IPS-15b (cell line): ENCODE data around the gene AAK1.

ENCODE experiments used
- H3K27me3 ChIP-seq: one replicate; pipeline ENCODE4 v1.6.1; 2013; ENCODE audit warnings: low read length; ENCODE audit not compliant: control insufficient read depth, insufficient read depth
- H3K36me3 ChIP-seq: one replicate; pipeline ENCODE4 v1.6.1; 2013; ENCODE audit warnings: low read length; ENCODE audit not compliant: control insufficient read depth, insufficient read depth
- H3K4me1 ChIP-seq: one replicate; pipeline ENCODE4 v1.6.1; 2013; ENCODE audit warnings: mild to moderate bottlenecking, low read length; ENCODE audit not compliant: control insufficient read depth, insufficient read depth
- H3K4me3 ChIP-seq: one replicate; pipeline ENCODE4 v1.5.1; 2013; ENCODE audit warnings: low read depth, low read length
- H3K9ac ChIP-seq: one replicate; pipeline ENCODE4 v1.6.1; 2013; ENCODE audit warnings: low read depth, mild to moderate bottlenecking, low read length
- H3K9me3 ChIP-seq: one replicate; pipeline ENCODE4 v1.6.1; 2013; ENCODE audit warnings: mild to moderate bottlenecking, low read length; ENCODE audit not compliant: control insufficient read depth, insufficient read depth

Gene AAK1

GRCh38 chr2:69517410-69517809, 126.1 kb downstream of the AAK1 start:
- H3K36me3 ChIP-seq: peaks cover 18% of the 10 kb centered on the region
- H3K9ac ChIP-seq: no peak overlapping the region
- H3K9me3 ChIP-seq: no peaks in the 10 kb centered on the region
- no peak overlapping the region for H3K4me3 ChIP-seq
- H3K4me1 ChIP-seq: peaks cover 3% of the 10 kb centered on the region
- no peaks in the 10 kb centered on the region for H3K27me3 ChIP-seq

GRCh38 chr2:69514819-69515218, 128.7 kb downstream of the AAK1 start:
- peaks cover 3% of the 10 kb centered on the region for H3K4me1 ChIP-seq
- peaks cover 26% of the 10 kb centered on the region for H3K36me3 ChIP-seq
- no peaks in the 10 kb centered on the region for H3K9me3 ChIP-seq
- H3K4me3 ChIP-seq: no peak overlapping the region
- H3K27me3 ChIP-seq: no peaks in the 10 kb centered on the region
- no peak overlapping the region for H3K9ac ChIP-seq

GRCh38 chr2:69514406-69514805, 129.1 kb downstream of the AAK1 start:
- Histone ChIP-seq H3K4me1 (peaks cover 3% of the 10 kb centered on the region), H3K9ac (no peak overlapping the region), H3K27me3 (no peaks in the 10 kb centered on the region), H3K36me3 (peaks cover 23% of the 10 kb centered on the region), H3K9me3 (no peaks in the 10 kb centered on the region), H3K4me3 (no peak overlapping the region)

GRCh38 chr2:69512446-69512845, 131.1 kb downstream of the AAK1 start:
- Histone ChIP-seq H3K9ac (no peak overlapping the region), H3K4me3 (no peak overlapping the region), H3K4me1 (no peaks in the 10 kb centered on the region), H3K36me3 (peaks cover 22% of the 10 kb centered on the region), H3K9me3 (no peaks in the 10 kb centered on the region), H3K27me3 (no peaks in the 10 kb centered on the region)

DNA sequence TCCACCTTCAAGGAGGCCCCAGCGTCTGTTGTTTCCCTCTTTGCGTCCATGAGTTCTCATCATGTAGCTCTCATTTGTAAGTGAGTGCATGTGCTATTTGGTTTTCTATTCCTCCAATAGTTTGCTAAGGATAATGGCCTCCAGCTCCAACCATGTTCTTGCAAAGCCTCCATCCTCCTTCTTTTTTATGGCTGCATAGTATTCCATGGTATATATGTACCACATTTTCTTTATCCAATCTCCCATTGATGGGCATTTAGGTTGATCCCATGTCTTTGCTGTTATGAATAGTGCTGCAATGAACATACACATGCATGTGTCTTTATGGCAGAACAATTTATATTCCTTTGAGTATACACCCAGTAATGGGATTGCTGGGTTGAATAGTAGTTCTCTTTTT, 133.3 kb downstream of the AAK1 start:
- H3K4me3 ChIP-seq: no peak overlapping the region
- no peak overlapping the region for H3K9ac ChIP-seq
- H3K27me3 ChIP-seq: no peaks in the 10 kb centered on the region
- no peaks in the 10 kb centered on the region for H3K4me1 ChIP-seq
- H3K9me3 ChIP-seq: no peaks in the 10 kb centered on the region
- H3K36me3 ChIP-seq: peaks cover 26% of the 10 kb centered on the region

- Histone ChIP-seq H3K9me3 (no peaks in the 10 kb centered on the region), H3K36me3 (peaks cover 26% of the 10 kb centered on the region), H3K4me3 (no peak overlapping the region), H3K9ac (no peak overlapping the region), H3K4me1 (no peaks in the 10 kb centered on the region), H3K27me3 (no peaks in the 10 kb centered on the region)
Observed at GRCh38 chr2:69509750-69510140, 133.8 kb downstream of the AAK1 start.

GRCh38 chr2:69509011-69509749, 134.4 kb downstream of the AAK1 start:
- Histone ChIP-seq H3K9ac (no peak overlapping the region), H3K4me1 (no peaks in the 10 kb centered on the region), H3K27me3 (no peaks in the 10 kb centered on the region), H3K9me3 (no peaks in the 10 kb centered on the region), H3K36me3 (peaks cover 20% of the 10 kb centered on the region), H3K4me3 (no peak overlapping the region)

DNA sequence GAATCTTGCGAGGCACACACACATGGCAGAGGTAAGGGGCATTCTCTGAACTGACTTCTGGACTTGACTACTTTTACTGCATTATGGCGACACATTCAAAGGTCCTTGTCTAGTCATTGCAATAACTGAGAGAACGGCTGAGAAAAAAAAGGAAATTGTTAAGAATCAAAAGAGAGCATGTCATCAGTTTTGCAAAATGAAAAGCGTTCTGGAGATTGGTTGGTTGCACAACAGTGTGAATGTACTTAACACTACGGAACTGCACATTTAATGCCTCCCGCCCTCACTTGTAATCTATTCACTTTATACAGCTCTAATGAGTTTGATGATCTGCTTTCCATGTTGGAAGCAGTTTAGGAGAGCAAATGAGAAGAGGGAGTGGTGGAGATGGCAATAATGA, 137.8 kb downstream of the AAK1 start:
- Histone ChIP-seq H3K9me3 (no peaks in the 10 kb centered on the region), H3K9ac (no peak overlapping the region), H3K4me3 (no peak overlapping the region), H3K27me3 (no peaks in the 10 kb centered on the region), H3K4me1 (no peaks in the 10 kb centered on the region), H3K36me3 (peaks cover 14% of the 10 kb centered on the region)

DNA sequence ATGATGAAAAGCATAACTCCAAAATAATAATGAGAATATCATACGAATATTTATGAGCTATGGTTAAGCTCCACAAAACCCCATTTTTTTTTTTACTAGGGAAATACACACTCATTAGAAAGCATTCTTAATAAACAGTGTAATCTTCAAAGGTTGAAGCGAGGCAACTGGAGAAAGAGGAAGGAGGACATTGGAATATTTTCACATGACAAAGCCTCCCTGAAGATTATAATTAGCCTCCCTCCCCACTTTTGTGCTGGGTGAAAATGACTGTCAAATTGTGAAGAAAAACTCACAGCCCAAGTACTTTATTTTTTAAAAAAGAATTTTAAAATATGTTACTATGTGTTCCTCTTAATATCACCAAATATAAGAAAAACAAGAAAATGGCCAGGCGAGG, 142.2 kb downstream of the AAK1 start:
- Histone ChIP-seq H3K4me3 (no peak overlapping the region), H3K36me3 (peaks cover 8% of the 10 kb centered on the region), H3K27me3 (no peaks in the 10 kb centered on the region), H3K9ac (no peak overlapping the region), H3K4me1 (no peaks in the 10 kb centered on the region), H3K9me3 (no peaks in the 10 kb centered on the region)

GRCh38 chr2:69499966-69500365, 143.6 kb downstream of the AAK1 start:
- Histone ChIP-seq H3K4me1 (no peaks in the 10 kb centered on the region), H3K9ac (no peak overlapping the region), H3K4me3 (no peak overlapping the region), H3K9me3 (no peaks in the 10 kb centered on the region), H3K27me3 (no peaks in the 10 kb centered on the region), H3K36me3 (peaks cover 4% of the 10 kb centered on the region)

DNA sequence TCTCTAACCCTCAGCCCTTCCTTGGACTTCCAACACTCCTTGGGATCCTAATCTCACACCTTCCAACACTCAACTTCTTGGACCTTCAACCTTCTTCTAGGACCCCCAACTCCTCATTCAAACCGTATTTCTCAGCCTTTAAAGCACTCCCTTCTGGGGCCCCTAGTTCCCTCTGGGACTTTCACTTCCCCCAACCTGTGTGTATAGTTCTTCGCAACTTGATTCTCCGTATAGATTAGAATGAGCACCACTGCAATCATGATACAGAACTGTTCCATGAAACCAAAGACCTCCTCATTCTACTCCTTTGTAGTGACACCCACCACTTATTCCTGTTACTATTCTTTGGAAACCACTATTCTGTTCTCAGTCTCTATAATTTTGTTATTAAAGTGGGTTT, 144.3 kb downstream of the AAK1 start:
- Histone ChIP-seq H3K36me3 (peaks cover 4% of the 10 kb centered on the region), H3K4me3 (no peak overlapping the region), H3K9ac (no peak overlapping the region), H3K27me3 (no peaks in the 10 kb centered on the region), H3K4me1 (no peaks in the 10 kb centered on the region), H3K9me3 (no peaks in the 10 kb centered on the region)

- no peak overlapping the region for H3K9ac ChIP-seq
- no peak overlapping the region for H3K4me3 ChIP-seq
- H3K4me1 ChIP-seq: no peaks in the 10 kb centered on the region
- H3K27me3 ChIP-seq: no peaks in the 10 kb centered on the region
- H3K36me3 ChIP-seq: no peaks in the 10 kb centered on the region
- no peaks in the 10 kb centered on the region for H3K9me3 ChIP-seq
Observed at GRCh38 chr2:69495861-69496260, 147.7 kb downstream of the AAK1 start.
